Stromal cell of bone marrow (primary cell): ENCODE measurements around the gene MLLT3.

ENCODE experiments used
- DNase-seq: peaks from one replicate; pipeline ENCODE4 v3.0.0-alpha.2; 2012; ENCODE audit warnings: low read depth

Gene MLLT3

DNA sequence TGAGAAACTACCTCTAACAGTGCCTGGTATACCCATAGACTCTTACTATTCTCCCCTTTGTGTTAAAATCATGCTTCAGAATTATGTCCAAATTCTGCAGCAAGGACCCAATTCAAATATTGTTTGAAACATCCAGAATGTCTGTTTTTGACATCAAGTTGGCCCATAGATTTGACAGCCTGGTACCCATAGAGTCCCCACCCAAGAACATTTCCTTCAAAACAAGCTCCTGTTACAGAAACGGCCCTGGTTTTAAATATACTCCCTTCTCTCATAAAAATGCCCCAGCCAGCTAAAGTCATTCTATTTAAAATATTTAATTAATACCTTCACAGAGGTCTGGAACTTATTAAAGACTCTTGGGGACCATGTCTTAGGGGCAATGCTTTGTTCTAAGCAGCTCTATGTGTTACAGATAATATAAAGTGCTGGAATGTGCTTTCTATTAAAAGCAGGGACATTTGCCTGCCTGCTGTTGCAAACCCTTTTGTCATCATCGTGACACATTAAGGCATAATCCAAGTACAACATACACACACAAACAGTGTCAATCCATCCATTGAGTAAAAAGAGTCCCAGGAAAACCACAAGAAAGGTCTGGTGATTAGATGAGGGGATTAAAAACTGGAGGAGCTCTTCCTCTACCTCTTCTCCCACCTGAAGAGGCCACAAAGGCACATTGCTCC lies 321.7 kb downstream of the MLLT3 start:
- no peak for DNase-seq

DNA sequence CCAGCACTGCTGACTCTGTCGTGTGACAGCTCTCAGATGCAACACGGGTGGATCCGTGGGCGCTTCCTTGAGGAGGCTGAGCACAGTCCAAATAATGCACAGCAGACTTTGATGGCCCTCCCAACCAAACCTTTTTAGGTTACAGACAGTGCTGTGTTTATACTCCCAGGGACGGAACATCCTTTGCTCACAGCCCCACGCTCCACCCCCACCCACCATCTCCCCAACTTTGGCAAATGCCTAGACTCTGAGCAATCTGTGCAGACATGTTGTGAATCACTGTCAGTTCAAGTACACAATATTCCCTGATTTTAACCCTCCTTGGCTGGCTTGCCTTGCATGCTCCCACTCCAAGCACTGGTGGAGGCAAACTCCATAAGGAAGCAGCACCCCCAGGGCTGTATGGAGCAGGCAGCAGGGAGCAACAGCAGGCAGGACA lies 324.6 kb downstream of the MLLT3 start:
- DNase-seq, result peak; percentile 17

DNA sequence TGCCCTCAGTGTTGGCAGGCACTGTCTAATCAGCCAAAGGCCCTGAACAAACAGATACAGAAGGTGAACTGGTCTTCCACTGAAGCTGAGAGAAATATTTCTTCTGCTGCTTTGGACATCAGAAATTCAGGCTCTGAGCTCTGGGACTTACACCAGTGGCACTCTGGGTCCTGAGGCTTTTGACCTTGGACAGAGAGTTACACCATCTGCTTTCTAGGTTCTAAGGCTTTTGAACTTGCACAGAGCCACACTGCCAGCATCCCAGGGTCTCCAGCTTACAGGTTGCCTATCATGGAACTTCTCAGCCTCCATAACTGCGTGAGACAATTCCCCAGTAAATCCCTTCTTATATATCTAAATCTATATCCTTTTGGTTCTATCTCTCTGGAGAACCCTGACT lies 326.7 kb downstream of the MLLT3 start:
- no peak for DNase-seq

DNA sequence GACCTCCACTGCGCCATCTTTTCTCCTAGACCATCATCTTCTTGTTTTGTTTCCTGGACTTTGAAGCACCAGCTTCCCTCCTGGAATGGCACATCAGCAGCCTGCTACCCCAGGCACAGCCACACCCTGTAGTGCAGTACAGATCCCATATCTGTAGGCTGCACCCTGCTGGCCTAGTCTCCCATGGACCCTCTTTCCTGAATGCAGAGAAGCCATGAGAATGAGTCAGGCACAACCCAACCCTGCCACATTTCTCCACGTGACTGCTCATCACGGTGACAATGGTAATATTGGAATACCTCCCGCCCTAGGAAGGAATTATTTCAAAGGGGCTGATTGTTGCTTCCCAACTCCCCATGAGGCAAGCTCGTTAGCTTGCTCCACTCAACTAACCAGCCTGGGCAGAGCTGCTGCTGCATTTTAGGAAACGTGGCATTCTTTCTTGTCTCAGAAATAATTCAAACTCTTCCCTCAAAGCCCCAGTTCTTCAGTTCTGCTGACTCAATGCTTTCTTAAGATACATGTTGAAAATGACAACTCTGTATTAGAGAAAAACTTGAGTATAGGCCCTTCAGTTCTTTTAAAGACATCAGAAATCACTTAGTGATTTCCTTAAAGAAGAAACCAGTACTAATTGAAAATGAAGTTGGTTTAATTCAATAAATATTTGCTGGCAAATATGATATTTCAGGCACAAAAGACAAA lies 328.1 kb downstream of the MLLT3 start:
- DNase-seq, result no peak

DNA sequence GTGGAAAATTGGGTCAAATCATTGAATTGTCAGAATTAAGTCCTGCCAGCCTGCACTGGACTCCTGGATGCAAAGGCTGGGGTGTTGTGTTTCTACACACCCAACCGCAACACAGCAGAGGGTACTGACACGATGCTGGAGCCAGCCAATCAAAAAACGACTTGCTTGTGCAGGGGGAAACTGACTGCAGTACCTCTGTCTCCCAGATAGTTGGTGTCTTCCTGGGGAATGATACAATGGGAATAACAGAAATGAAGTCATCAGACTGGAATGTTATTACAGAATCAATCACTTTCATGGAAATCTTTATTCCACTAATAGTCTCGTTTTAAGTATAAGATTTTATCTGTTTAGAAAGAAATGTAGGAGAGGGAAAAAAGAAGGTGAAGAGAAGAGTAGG lies 330.3 kb downstream of the MLLT3 start:
- DNase-seq, result peak; percentile 14
